GM12873 (cell line): ENCODE measurements around the gene GABRB3.

Experiments
- TF ChIP-seq, protein P1 (sequence below): IDR thresholded peaks from 2 replicates; pipeline ENCODE4 v1.5.1; 2012; ENCODE audit warnings: low read depth, mild to moderate bottlenecking, moderate library complexity, low read length, control low read depth; ENCODE audit not compliant: insufficient read depth; ENCODE audit errors: missing control alignments

The GABRB3 gene

GRCh38 chr15:26521130-26521529, 251.7 kb downstream of the GABRB3 start:
- TF ChIP-seq, protein P1, sequence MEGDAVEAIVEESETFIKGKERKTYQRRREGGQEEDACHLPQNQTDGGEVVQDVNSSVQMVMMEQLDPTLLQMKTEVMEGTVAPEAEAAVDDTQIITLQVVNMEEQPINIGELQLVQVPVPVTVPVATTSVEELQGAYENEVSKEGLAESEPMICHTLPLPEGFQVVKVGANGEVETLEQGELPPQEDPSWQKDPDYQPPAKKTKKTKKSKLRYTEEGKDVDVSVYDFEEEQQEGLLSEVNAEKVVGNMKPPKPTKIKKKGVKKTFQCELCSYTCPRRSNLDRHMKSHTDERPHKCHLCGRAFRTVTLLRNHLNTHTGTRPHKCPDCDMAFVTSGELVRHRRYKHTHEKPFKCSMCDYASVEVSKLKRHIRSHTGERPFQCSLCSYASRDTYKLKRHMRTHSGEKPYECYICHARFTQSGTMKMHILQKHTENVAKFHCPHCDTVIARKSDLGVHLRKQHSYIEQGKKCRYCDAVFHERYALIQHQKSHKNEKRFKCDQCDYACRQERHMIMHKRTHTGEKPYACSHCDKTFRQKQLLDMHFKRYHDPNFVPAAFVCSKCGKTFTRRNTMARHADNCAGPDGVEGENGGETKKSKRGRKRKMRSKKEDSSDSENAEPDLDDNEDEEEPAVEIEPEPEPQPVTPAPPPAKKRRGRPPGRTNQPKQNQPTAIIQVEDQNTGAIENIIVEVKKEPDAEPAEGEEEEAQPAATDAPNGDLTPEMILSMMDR, result no peak

GRCh38 chr15:26518885-26519284, 254.0 kb downstream of the GABRB3 start:
- TF ChIP-seq, protein P1, result no peak

- TF ChIP-seq, protein P1, result no peak
Observed at GRCh38 chr15:26516102-26516980, 256.5 kb downstream of the GABRB3 start.

DNA sequence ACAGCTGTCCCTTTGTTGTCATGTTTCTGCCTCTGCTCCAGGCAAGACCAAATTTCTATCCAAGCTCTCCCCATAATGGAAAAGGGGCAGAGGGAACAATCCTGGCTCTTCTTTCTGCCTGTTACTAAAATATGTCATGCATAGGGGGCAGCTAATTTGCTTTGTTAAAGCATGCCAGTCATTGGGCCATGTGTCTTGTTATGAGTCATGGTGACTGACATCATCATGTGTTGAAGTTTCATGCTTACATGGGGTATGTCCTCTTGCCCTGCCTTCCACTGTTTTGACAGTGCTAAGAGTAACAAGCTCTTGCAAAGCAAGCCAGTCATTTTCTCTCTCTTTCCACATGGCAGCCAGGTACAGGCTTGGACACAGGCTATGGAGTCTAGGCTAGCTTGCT, 268.9 kb downstream of the GABRB3 start:
- TF ChIP-seq, protein P1, result no peak
